GM19468 (cell line): ENCODE results near the gene NEIL1.
"Not testable (repeated sequence)": the region's sequence is repeated elsewhere in the genome, so short reads cannot be mapped to it uniquely, and the experiment has no call there.

Experiments used
- ATAC-seq: cut with Tn5 transposase; IDR thresholded peaks from one replicate; pipeline ENCODE4 v1.9.1; 2021; ENCODE audit warnings: mild to moderate bottlenecking, moderate library complexity, moderate number of reproducible peaks; ENCODE audit not compliant: unreplicated experiment; ENCODE audit errors: extremely low read depth

NEIL1 gene

GRCh38 chr15:75369897-75370581 lies 23.2 kb downstream of the NEIL1 start:
- no peak for ATAC-seq

- ATAC-seq = no peak
Observed at GRCh38 chr15:75371486-75371885, 24.6 kb downstream of the NEIL1 start.

- no peak for ATAC-seq
Observed at GRCh38 chr15:75371901-75372688, 25.3 kb downstream of the NEIL1 start.

- no peak for ATAC-seq
Observed at GRCh38 chr15:75380773-75381172, 33.9 kb downstream of the NEIL1 start.

- ATAC-seq = not testable (repeated sequence)
Observed at GRCh38 chr15:75383986-75384385, 37.1 kb downstream of the NEIL1 start.

- no peak for ATAC-seq
Observed at GRCh38 chr15:75389791-75390382, 43.0 kb downstream of the NEIL1 start.

- ATAC-seq = no peak
Observed at GRCh38 chr15:75397494-75397893, 50.7 kb downstream of the NEIL1 start.

GRCh38 chr15:75403892-75404291 lies 57.1 kb downstream of the NEIL1 start:
- no peak for ATAC-seq
